Kidney (tissue), 14 donors: ENCODE data around the gene COQ3. TPM values are rescaled to one million over a fixed set of nuclear protein-coding genes. Genes with fewer than 3 reads are reported as not detected.

Experiments
- DNase-seq, 5 donors: peaks; one replicate each; pipeline ENCODE4 v3.0.0-alpha.2; 2013 to 2020
- FAIRE-seq: peaks from 2 replicates; lab custom pipeline; 2012; peaks lifted over from hg19 to GRCh38; lab: Jason Lieb, UNC
- H3K27ac ChIP-seq, 2 donors: one replicate each; pipeline ENCODE4 v1.7.0; 2013; ENCODE audit warnings: low read depth in 2 of 2, low read length in 2 of 2, inconsistent platforms in 1 of 2
- H3K27me3 ChIP-seq: one replicate; pipeline ENCODE4 v1.7.1; 2013; ENCODE audit warnings: low read length, inconsistent platforms; ENCODE audit not compliant: control insufficient read depth, insufficient read depth
- H3K36me3 ChIP-seq, 3 donors: one replicate each; pipeline versions ENCODE4 v1.7.0 to v1.7.1; 2013; ENCODE audit warnings: low read length in 3 of 3, control low read depth in 1 of 3, inconsistent platforms in 1 of 3; ENCODE audit not compliant: insufficient read depth in 3 of 3, control insufficient read depth in 2 of 3
- H3K4me1 ChIP-seq, 3 donors: one replicate each; pipeline versions ENCODE4 v1.7.0 to v1.7.1; 2013; ENCODE audit warnings: low read length in 3 of 3, inconsistent platforms in 1 of 3, low read depth in 1 of 3; ENCODE audit not compliant: control insufficient read depth in 2 of 3, insufficient read depth in 2 of 3
- H3K4me3 ChIP-seq, 3 donors: one replicate each; pipeline versions ENCODE4 v1.7.0 to v1.8.1; 2013; ENCODE audit warnings: low read length in 3 of 3, control low read depth in 1 of 3, inconsistent platforms in 1 of 3
- H3K9ac ChIP-seq, 3 donors: one replicate each; pipeline versions ENCODE4 v1.7.0 to v1.7.1; 2013; ENCODE audit warnings: low read length in 3 of 3, control low read depth in 1 of 3, inconsistent platforms in 1 of 3
- H3K9me3 ChIP-seq, 3 donors: one replicate each; pipeline versions ENCODE4 v1.7.0 to v1.7.1; 2013; ENCODE audit warnings: low read length in 3 of 3, control low read depth in 1 of 3, inconsistent platforms in 1 of 3; ENCODE audit not compliant: control insufficient read depth in 2 of 3, insufficient read depth in 1 of 3
- intact Hi-C: fragments of 100-400 bp; cut with DNase I; formaldehyde crosslinking; loops from one replicate; pipeline ENCODE4 v1.11.1; 2022
- polyA plus RNA-seq: library from polyadenylated mRNA; stranded (reverse); fragments of 350-450 nt; fragmentation: Illumina TruSeq; extraction: RNeasy Lipid Tissue Mini Kit (QIAGEN cat#74804); gene quantifications from one replicate; pipeline ENCODE4 v1.2.3, GENCODE V29; 2014; ENCODE audit warnings: low read depth, low replicate concordance; ENCODE audit not compliant: insufficient read depth
- total RNA-seq: library from RNA; stranded (reverse); fragmentation: NEBNext Ultra II Directional; extraction: Animal tissue kit (Norgen Biotek cat#: 25700); gene quantifications from one replicate; pipeline ENCODE4 v1.2.1, GENCODE V29; 2021
- TF ChIP-seq, protein P1 (sequence below): IDR thresholded peaks from 3 replicates; pipeline ENCODE4 v1.5.1; 2012; ENCODE audit warnings: mild to moderate bottlenecking, moderate library complexity, borderline replicate concordance; ENCODE audit not compliant: insufficient read depth; ENCODE audit errors: extremely low read depth
- donor health status: control.
- donor health status: control.
- donor health status: control.
- donor health status: control.
- donor health status: control.
- donor health status: DM: yes; HTN: yes; CAD: no.
- donor health status: Normal renal cell carcinoma (clear cell type).

The COQ3 gene
- total and polyA plus RNA-seq, 2 donors from 2014 or later: 8.1 to 18.7 TPM

DNA sequence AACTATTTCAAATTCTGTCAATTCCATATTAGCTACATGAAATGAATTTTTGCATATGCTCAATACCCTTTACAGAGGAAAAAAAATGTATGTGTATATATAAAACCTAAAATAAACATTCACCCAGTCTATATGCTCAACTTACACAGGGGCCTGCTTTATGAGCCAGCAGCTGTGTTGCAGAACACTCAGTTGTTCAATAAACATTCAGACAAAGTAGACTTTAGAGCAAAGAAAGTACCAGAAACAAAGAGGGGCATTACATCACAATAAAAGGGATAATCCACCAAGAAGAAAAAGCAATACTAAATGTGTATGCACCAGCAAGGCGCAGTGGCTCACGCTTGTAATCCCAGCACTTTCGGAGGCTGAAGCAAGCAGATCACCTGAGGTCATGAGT, 9.5 kb downstream of the COQ3 start:
- Histone ChIP-seq H3K27ac (no peak overlapping the region), H3K4me1 (no peaks in the 10 kb centered on the region), H3K4me3 (no peak overlapping the region), H3K27me3 (no peaks in the 10 kb centered on the region), H3K9me3 (no peaks in the 10 kb centered on the region), H3K9ac (no peak overlapping the region), H3K36me3 (no peaks in the 10 kb centered on the region)
- TF ChIP-seq, protein P1, sequence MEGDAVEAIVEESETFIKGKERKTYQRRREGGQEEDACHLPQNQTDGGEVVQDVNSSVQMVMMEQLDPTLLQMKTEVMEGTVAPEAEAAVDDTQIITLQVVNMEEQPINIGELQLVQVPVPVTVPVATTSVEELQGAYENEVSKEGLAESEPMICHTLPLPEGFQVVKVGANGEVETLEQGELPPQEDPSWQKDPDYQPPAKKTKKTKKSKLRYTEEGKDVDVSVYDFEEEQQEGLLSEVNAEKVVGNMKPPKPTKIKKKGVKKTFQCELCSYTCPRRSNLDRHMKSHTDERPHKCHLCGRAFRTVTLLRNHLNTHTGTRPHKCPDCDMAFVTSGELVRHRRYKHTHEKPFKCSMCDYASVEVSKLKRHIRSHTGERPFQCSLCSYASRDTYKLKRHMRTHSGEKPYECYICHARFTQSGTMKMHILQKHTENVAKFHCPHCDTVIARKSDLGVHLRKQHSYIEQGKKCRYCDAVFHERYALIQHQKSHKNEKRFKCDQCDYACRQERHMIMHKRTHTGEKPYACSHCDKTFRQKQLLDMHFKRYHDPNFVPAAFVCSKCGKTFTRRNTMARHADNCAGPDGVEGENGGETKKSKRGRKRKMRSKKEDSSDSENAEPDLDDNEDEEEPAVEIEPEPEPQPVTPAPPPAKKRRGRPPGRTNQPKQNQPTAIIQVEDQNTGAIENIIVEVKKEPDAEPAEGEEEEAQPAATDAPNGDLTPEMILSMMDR: no peak
- intact Hi-C loops: no loop called here
- no peak for FAIRE-seq
- DNase-seq: no peak

DNA sequence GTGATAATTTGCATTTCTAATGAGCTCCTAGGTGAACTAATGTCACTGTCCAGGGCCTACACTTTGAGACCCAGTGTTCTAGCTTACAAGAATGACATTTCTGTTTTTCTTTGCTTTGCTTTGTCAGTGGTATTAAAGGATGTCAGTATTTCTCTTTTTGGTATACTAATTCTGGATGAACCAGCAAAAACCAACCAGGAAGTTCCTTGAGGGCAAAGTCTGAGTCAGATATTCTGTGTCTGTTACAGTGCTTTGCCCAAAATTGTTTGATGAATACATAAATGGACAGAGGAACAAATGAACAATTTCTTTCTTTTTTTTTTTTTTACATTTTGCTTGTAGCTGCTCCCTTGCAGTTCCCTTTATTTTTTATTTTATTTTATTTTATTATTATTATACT, 15.4 kb downstream of the COQ3 start:
- no peaks in the 10 kb centered on the region for H3K27me3 ChIP-seq
- H3K4me3 ChIP-seq: no peak overlapping the region
- H3K9me3 ChIP-seq: no peaks in the 10 kb centered on the region
- intact Hi-C loops: no loop called here
- FAIRE-seq: no peak
- no peak overlapping the region for H3K9ac ChIP-seq
- no peak for DNase-seq
- no peak overlapping the region for H3K27ac ChIP-seq
- no peaks in the 10 kb centered on the region for H3K4me1 ChIP-seq
- TF ChIP-seq, protein P1: no peak
- H3K36me3 ChIP-seq: peaks cover 0 to 2% (median 0%) of the 10 kb centered on the region in 3 donors

DNA sequence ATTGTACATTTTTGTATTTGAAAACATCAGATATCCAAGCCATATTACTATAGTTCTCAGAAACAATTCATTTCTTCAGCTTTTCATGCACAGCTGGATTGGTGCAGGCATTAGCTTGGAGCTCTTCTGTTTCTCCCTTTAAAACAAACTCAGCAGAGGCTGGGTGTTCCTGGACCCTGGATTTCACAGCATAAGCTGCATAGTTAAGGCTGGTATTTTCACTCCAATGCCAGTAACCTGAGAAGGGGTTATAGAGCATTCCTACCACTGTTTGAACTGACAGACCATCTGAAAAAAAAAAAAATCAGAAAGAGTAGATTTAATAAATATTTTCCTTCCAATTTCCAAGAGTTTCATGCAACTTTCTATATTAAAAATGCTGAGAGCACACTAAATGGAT, 24.5 kb downstream of the COQ3 start:
- intact Hi-C loops: no loop called here

More for the DNA sequence above, 24.5 kb downstream of the COQ3 start:
- H3K27ac ChIP-seq: no peak overlapping the region
- no peaks in the 10 kb centered on the region for H3K4me1 ChIP-seq
- no peak overlapping the region for H3K4me3 ChIP-seq
- FAIRE-seq (no peak), DNase-seq (peak in 1 of 5 donors; percentile 7)
- H3K27me3 ChIP-seq: no peaks in the 10 kb centered on the region
- H3K9ac ChIP-seq: no peak overlapping the region
- TF ChIP-seq, protein P1: no peak
- no peaks in the 10 kb centered on the region for H3K9me3 ChIP-seq
- H3K36me3 ChIP-seq: no peaks in the 10 kb centered on the region
